Chondrocyte (in vitro differentiated cells): ENCODE results near the gene RANBP3. TPM values are rescaled to one million over a fixed set of nuclear protein-coding genes. Genes with fewer than 3 reads are reported as not detected.
"Not testable (repeated sequence)": the region's sequence is repeated elsewhere in the genome, so short reads cannot be mapped to it uniquely, and the experiment has no call there.

Experiments
- DNase-seq: peaks from one replicate; pipeline ENCODE4 v3.0.0; 2021; ENCODE audit warnings: mixed read lengths, low spot score
- H3K27ac Mint-ChIP-seq: one replicate; pipeline ENCODE4 v1.8.0; 2021; ENCODE audit warnings: mild to moderate bottlenecking, moderate library complexity, mixed read lengths; ENCODE audit not compliant: unreplicated experiment
- H3K27me3 Mint-ChIP-seq: 2 replicates; pipeline ENCODE4 v1.8.0; 2021; ENCODE audit warnings: low read depth, mixed read lengths
- H3K36me3 Mint-ChIP-seq: 2 replicates; pipeline ENCODE4 v1.8.0; 2021; ENCODE audit warnings: low read depth, mixed read lengths
- H3K4me1 Mint-ChIP-seq: 2 replicates; pipeline ENCODE4 v1.8.0; 2021; ENCODE audit warnings: low read depth, mild to moderate bottlenecking, mixed read lengths
- H3K4me3 Mint-ChIP-seq: one replicate; pipeline ENCODE4 v1.8.0; 2021; ENCODE audit warnings: mild to moderate bottlenecking, moderate library complexity, mixed read lengths; ENCODE audit not compliant: unreplicated experiment
- H3K9me3 Mint-ChIP-seq: 2 replicates; pipeline ENCODE4 v1.8.0; 2021; ENCODE audit warnings: low read depth, mixed read lengths
- total RNA-seq: library from RNA; stranded (reverse); gene quantifications from 3 replicates; pipeline ENCODE4 v1.2.1, GENCODE V29; 2021
- TF ChIP-seq, protein P1 (sequence below): fragments of 200-600 bp; sonication (generic); IDR thresholded peaks from 2 replicates; pipeline ENCODE4 v1.5.0; 2021; ENCODE audit warnings: antibody characterized with exemption, mild to moderate bottlenecking, moderate library complexity

Gene RANBP3
- total RNA-seq, 1 donor from 2014 or later, result 53.5 TPM

DNA sequence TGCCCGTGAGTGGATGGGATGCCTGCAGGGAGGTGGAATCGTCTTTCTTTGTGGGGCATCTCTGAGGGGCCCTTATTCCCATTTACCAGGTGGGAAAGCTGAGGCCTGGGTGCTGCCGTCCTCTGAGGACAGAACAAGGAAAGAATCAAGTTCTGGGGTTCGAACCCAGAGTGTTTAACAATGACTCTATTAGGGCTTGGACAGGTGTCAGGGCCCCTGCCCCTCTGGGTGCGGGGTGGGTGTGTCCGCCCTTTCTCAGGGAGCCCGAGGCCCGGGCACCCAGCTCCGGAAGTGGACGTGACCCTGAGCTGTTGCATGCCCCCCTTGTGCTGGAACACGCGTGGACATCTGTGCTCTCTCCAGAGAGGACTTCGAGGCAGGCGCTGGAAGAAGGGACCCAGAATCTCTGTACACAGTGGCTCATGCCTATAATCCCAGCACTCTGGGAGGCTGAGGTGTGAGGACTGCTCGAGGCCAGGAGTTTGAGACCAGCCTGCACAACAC, 85.1 kb downstream of the RANBP3 start:
- TF ChIP-seq, protein P1, sequence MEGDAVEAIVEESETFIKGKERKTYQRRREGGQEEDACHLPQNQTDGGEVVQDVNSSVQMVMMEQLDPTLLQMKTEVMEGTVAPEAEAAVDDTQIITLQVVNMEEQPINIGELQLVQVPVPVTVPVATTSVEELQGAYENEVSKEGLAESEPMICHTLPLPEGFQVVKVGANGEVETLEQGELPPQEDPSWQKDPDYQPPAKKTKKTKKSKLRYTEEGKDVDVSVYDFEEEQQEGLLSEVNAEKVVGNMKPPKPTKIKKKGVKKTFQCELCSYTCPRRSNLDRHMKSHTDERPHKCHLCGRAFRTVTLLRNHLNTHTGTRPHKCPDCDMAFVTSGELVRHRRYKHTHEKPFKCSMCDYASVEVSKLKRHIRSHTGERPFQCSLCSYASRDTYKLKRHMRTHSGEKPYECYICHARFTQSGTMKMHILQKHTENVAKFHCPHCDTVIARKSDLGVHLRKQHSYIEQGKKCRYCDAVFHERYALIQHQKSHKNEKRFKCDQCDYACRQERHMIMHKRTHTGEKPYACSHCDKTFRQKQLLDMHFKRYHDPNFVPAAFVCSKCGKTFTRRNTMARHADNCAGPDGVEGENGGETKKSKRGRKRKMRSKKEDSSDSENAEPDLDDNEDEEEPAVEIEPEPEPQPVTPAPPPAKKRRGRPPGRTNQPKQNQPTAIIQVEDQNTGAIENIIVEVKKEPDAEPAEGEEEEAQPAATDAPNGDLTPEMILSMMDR, result peak; percentile 49
- peaks cover 3% of the 10 kb centered on the region for H3K36me3 Mint-ChIP-seq
- no peak for DNase-seq
- no peak overlapping the region for H3K27ac Mint-ChIP-seq
- H3K4me1 Mint-ChIP-seq, result peaks cover 4% of the 10 kb centered on the region
- no peaks in the 10 kb centered on the region for H3K9me3 Mint-ChIP-seq
- H3K4me3 Mint-ChIP-seq, result no peak overlapping the region
- no peaks in the 10 kb centered on the region for H3K27me3 Mint-ChIP-seq

DNA sequence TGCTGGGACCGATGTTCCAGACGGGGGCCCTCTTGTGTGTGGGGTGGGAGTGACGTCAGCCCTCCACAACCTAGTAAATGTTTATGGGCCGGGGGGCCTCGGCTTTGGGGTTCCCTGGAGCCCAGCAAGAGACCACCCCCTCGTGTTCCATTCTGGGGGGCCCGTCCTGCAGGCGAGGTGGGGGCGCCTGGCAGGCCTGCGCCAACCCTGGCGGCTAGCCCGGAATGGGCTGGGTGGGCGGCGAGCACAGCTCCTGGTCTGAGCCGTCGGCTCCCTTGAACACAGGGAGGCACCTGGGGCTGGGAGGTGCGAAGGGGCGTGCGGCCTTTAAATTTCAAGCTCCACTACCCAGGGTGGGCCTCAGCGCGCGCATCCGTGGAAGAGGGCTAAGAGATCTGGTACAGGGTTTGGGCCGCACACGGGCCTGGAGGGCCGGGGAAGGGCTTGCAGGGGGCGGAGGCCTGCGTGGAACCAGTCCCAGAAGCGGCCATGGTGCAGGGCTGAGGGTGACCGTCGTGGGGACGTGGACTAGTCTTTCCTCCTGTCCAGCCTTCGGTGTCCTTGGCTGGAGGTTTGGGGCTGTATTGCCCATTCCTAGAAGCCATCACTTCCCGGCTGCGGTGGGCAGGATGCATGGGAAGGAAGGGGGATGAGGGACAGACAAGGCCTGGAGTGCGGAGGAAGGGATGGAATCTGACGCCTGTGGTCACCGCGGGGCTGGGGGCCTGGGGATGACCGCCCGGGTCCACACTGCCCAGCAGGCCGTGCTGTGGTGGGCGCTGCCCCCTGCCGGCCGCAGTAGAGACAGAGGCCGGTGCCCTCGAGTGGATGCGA, 85.8 kb downstream of the RANBP3 start:
- Mint-ChIP-seq H3K27ac (no peak overlapping the region), H3K9me3 (no peaks in the 10 kb centered on the region), H3K27me3 (no peaks in the 10 kb centered on the region), H3K36me3 (peaks cover 3% of the 10 kb centered on the region), H3K4me3 (no peak overlapping the region), H3K4me1 (peaks cover 4% of the 10 kb centered on the region)
- TF ChIP-seq, protein P1, result peak; percentile 87
- no peak for DNase-seq

DNA sequence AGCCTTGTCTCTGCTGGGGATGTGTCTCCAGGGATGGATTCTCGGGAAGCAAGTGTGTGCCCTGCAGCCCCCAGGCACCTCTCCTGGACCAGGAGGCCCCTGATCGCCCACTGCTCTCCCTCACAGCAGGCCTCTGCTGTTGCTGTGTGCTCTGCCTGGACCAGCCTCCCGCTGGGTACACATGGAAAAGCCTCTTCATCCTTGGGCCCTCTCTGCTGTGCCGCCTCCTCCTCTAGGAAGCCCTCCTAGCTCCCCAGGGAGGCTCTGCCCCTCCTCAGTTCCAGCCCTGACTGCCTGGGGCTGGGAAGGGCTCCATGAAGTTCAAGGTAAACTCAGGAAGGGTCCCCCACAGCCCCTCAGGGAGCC, 86.4 kb downstream of the RANBP3 start:
- Mint-ChIP-seq H3K27ac (no peak overlapping the region), H3K27me3 (no peaks in the 10 kb centered on the region), H3K4me3 (no peak overlapping the region), H3K9me3 (no peaks in the 10 kb centered on the region), H3K4me1 (peaks cover 4% of the 10 kb centered on the region), H3K36me3 (peaks cover 3% of the 10 kb centered on the region)
- DNase-seq, result no peak
- TF ChIP-seq, protein P1, result no peak

DNA sequence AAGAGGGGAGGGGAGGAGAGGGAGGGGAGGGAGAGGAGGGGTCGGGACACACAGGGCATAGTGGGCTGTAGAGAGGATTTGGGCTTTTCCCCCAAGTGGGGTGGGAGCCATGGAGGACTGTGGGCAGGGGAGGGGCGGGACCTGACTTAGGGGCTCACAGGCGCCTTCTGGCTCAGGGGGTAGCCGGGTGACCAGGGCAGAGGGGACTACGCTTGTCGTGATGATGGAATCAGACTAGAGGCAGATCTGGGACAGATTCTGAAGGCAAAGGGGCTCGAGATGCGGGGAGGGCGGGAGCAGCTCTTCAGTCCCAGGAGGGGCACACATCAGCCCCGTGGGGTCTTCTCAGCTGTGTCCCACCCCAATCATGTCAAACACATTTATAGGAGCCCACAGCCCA, 87.8 kb downstream of the RANBP3 start:
- Mint-ChIP-seq H3K36me3 (no peaks in the 10 kb centered on the region), H3K9me3 (no peaks in the 10 kb centered on the region), H3K27me3 (no peaks in the 10 kb centered on the region), H3K4me3 (no peak overlapping the region), H3K4me1 (peaks cover 4% of the 10 kb centered on the region), H3K27ac (no peak overlapping the region)
- no peak for DNase-seq
- TF ChIP-seq, protein P1, result no peak

DNA sequence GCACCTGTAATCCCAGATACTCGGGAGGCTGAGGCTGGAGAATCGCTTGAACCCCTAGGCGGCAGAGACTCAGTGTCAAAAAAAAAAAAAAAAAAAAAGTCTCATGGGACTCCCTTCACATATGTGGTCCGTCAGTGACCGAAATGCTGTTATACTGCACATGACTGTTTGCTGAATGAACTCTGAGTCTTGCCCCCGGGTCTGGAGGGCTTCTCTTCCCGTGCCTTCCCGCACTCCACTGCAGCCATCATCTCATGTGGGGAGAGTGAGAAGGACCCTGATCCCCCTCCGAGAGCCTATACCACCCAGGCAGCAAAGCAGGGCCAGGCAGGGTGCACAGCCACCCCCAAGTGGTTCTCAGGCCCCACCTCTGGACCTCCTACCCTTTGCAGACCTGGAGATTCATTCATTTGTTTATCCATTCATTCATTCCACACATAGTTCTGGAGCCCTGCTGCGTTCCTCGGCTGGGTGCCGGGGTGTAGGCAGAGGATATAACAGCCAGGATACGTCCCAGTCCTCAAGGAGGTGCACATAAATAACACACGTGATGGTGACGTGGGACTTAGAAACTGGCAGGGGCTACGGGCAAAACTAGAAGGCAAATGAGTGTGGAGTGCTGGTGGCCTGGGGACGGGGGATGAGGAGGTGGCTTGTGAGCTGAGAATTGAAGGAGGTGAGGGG, 88.5 kb downstream of the RANBP3 start:
- TF ChIP-seq, protein P1, result no peak
- Mint-ChIP-seq H3K4me3 (no peak overlapping the region), H3K36me3 (no peaks in the 10 kb centered on the region), H3K9me3 (no peaks in the 10 kb centered on the region), H3K27ac (peak overlapping the region; percentile 68), H3K4me1 (peaks cover 4% of the 10 kb centered on the region), H3K27me3 (no peaks in the 10 kb centered on the region)
- DNase-seq, result no peak

DNA sequence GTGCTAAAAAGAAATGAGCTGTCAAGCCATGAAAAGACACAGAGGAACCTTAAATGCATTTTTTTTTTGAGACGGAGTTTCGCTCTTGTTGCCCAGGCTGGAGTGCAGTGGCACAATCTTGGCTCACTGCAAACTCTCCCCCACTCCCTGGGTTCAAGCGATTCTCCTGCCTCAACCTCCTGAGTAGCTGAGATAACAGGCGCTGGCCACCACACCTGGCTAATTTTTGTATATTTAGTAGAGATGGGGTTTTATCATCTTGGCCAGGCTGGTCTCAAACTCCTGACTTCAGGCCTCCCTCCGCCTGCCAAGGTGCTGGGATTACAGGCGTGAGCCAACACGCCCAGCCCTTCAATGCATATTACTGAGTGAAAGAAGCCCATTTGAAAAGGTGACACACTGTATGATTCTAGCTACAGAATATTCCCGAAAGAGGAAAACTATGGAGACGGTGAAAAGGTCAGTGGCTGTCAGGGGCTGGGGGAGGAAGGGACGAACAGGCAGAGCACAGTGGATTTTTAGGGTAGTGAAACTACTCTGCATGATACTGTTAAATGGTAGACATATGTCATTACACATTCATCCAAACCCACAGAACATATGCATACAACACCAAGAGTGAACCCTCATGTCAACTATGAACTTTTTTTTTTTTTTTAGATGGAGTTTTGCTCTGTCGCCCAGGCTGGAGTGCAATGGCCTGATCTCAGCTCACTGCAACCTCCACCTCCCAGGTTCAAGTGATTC, 93.7 kb downstream of the RANBP3 start:
- not testable (repeated sequence) for H3K36me3 Mint-ChIP-seq, H3K27ac Mint-ChIP-seq, DNase-seq, H3K9me3 Mint-ChIP-seq, H3K27me3 Mint-ChIP-seq, H3K4me3 Mint-ChIP-seq
- peaks cover 18% of the 10 kb centered on the region for H3K4me1 Mint-ChIP-seq

DNA sequence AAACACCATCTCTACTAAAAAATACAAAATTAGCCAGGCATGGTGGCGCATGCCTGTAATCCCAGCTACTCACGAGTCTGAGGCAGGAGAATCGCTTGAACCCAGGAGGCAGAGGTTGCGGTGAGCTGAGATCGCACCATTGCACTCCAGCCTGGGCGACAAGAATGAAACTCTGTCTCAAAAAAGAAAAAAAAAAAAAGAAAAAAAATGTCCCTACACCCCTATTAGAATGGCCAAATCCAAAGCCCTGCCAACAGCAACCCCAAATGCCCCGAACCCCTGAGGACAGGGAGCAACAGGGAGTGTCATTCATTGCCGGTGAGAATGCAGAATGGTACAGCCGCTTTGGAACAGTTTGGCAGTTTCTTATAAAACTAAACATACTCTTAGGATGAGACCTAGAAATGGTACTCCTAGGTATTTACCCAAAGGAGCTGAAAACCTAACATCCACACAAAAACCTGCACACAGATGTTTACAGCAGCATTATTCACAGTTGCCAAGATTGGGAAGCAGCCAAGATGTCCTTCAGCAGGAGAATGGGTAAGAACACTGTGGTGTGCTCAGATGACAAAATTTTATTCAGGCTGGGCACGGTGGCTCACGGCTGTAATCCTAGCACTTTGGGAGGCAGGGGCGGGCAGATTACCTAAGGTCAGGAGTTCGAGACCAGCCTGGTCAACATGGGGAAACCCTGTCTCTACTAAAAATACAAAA, 94.6 kb downstream of the RANBP3 start:
- DNase-seq, H3K36me3 Mint-ChIP-seq, H3K9me3 Mint-ChIP-seq, H3K27me3 Mint-ChIP-seq, H3K27ac Mint-ChIP-seq, H3K4me3 Mint-ChIP-seq: not testable (repeated sequence)
- peaks cover 18% of the 10 kb centered on the region for H3K4me1 Mint-ChIP-seq
